B cell (primary cell): ENCODE results near the gene UBR3. TPM values are rescaled to one million over a fixed set of nuclear protein-coding genes. Genes with fewer than 3 reads are reported as not detected.
A peak's percentile ranks its signal among the peaks of the same experiment; 100 is the strongest.

Experiments
- ATAC-seq: fragments of 200-7000 bp; cut with Tn5 transposase; one replicate; pipeline ENCODE4 v1.10.0; 2021; ENCODE audit warnings: low read depth, mild to moderate bottlenecking, moderate number of reproducible peaks, moderate library complexity
- CTCF ChIA-PET: fragments of 350-600 bp; sonication (Branson Sonifier 250); formaldehyde crosslinking; loops from one replicate; lab custom pipeline; 2021; ENCODE audit warnings: antibody characterized with exemption, inconsistent platforms; lab: Charles Lee
- POLR2A ChIA-PET: fragments of 350-600 bp; sonication (Branson Sonifier 250); formaldehyde crosslinking; loops from one replicate; lab custom pipeline; 2021; ENCODE audit warnings: antibody characterized with exemption; lab: Charles Lee
- DNase-seq: peaks from one replicate; pipeline ENCODE4 v3.0.0; 2013
- H2AFZ ChIP-seq: 2 replicates; pipeline ENCODE4 v1.6.1; 2012; ENCODE audit warnings: mild to moderate bottlenecking, low read depth, low read length; ENCODE audit not compliant: insufficient read depth, poor library complexity, severe bottlenecking
- H3K27ac ChIP-seq, 2 donors: 1 replicate in 1 of 2; 2 replicates in 1 of 2; pipeline ENCODE4 v1.5.1; 2012 to 2013; ENCODE audit warnings: low read length in 2 of 2, mild to moderate bottlenecking in 2 of 2, moderate library complexity in 1 of 2
- H3K27me3 ChIP-seq, 4 experiments: fragments of 200-600 bp in 1 of 4; sonication (generic) in 1 of 4; replicated peaks in 1 of 4; 1 replicate in 2 of 4; 2 replicates in 2 of 4; pipeline versions ENCODE4 v1.6.1 to v1.7.0; 2013 to 2016; ENCODE audit warnings: low read length in 3 of 4, mild to moderate bottlenecking in 2 of 4, mixed read lengths in 1 of 4, moderate library complexity in 1 of 4; ENCODE audit not compliant: insufficient read depth in 4 of 4, control insufficient read depth in 3 of 4; ENCODE audit errors: control extremely low read depth in 1 of 4
- H3K36me3 ChIP-seq, 2 experiments: replicated peaks in 1 of 2; 1 replicate in 1 of 2; 2 replicates in 1 of 2; pipeline versions ENCODE4 v1.6.1 to v1.7.1; 2013; ENCODE audit warnings: low read length in 1 of 2; ENCODE audit not compliant: insufficient read depth in 2 of 2, control insufficient read depth in 1 of 2; ENCODE audit errors: control extremely low read depth in 1 of 2, extremely low read depth in 1 of 2
- H3K4me1 ChIP-seq, 2 donors: fragments of 200-600 bp in 1 of 2; sonication (generic) in 1 of 2; 1 replicate in 1 of 2; 2 replicates in 1 of 2; pipeline versions ENCODE4 v1.5.1 to v1.6.1; 2013 to 2017; ENCODE audit warnings: low read length in 2 of 2; ENCODE audit not compliant: control insufficient read depth in 2 of 2, insufficient read depth in 2 of 2
- H3K4me2 ChIP-seq: replicated peaks from 2 replicates; pipeline ENCODE3; 2012; ENCODE audit warnings: mild to moderate bottlenecking, low read depth, low read length; ENCODE audit not compliant: poor library complexity, severe bottlenecking
- H3K4me3 ChIP-seq, 5 experiments: fragments of 200-600 bp in 1 of 5; sonication (generic) in 1 of 5; 1 replicate in 3 of 5; 2 replicates in 2 of 5; pipeline versions ENCODE4 v1.5.1 to v1.7.0; 2011 to 2016; ENCODE audit warnings: low read length in 4 of 5, mild to moderate bottlenecking in 4 of 5, low read depth in 2 of 5, control low read depth in 1 of 5, moderate library complexity in 1 of 5; ENCODE audit not compliant: insufficient read depth in 1 of 5; ENCODE audit errors: control extremely low read depth in 1 of 5, extremely low read depth in 1 of 5
- H3K79me2 ChIP-seq: fragments of 200-600 bp; sonication (generic); one replicate; pipeline ENCODE4 v1.6.0; 2016; ENCODE audit warnings: low read length; ENCODE audit not compliant: control insufficient read depth, insufficient read depth
- H3K9ac ChIP-seq: fragments of 200-600 bp; sonication (generic); 2 replicates; pipeline ENCODE4 v1.6.1; 2017; ENCODE audit warnings: mild to moderate bottlenecking, low read length, moderate library complexity
- H3K9me3 ChIP-seq, 3 donors: one replicate each; pipeline versions ENCODE4 v1.6.1 to v1.7.1; 2013; ENCODE audit warnings: low read length in 2 of 3; ENCODE audit not compliant: control insufficient read depth in 2 of 3, insufficient read depth in 1 of 3; ENCODE audit errors: control extremely low read depth in 1 of 3
- H4K20me1 ChIP-seq: 2 replicates; pipeline ENCODE4 v1.6.0; 2012; ENCODE audit warnings: mild to moderate bottlenecking, low read length; ENCODE audit not compliant: insufficient read depth, control insufficient read depth, poor library complexity, severe bottlenecking
- H3K27ac Mint-ChIP-seq: one replicate; pipeline ENCODE4 v1.8.0; 2021; ENCODE audit warnings: mixed read lengths
- H3K27me3 Mint-ChIP-seq: one replicate; pipeline ENCODE4 v1.8.0; 2021; ENCODE audit warnings: mixed read lengths
- H3K4me1 Mint-ChIP-seq: one replicate; pipeline ENCODE4 v1.8.0; 2021; ENCODE audit warnings: mixed read lengths
- H3K4me3 Mint-ChIP-seq: one replicate; pipeline ENCODE4 v1.8.0; 2021; ENCODE audit warnings: mixed read lengths
- H3K9me3 Mint-ChIP-seq: one replicate; pipeline ENCODE4 v1.8.0; 2022; ENCODE audit warnings: mixed read lengths; ENCODE audit not compliant: insufficient read depth
- EZH2 ChIP-seq: IDR thresholded peaks from 2 replicates; pipeline ENCODE4 v1.6.1; 2012; ENCODE audit warnings: borderline replicate concordance, low read depth, mild to moderate bottlenecking, moderate library complexity, low read length; ENCODE audit not compliant: insufficient read depth, poor library complexity, severe bottlenecking
- WGBS: methylation state at CpG from one replicate; pipeline ENCODE4 v1.1.5; 2013; ENCODE audit warnings: missing lambda C conversion rate; ENCODE audit not compliant: insufficient coverage; 5-methylcytosine and 5-hydroxymethylcytosine counted together
- intact Hi-C: fragments of 100-400 bp; cut with micrococcal nuclease; formaldehyde crosslinking; loops from one replicate; pipeline ENCODE4 v1.10.0; 2022
- polyA plus RNA-seq: library from polyadenylated mRNA; depleted of rRNA; stranded (reverse); fragments of >200 nt; gene quantifications from 2 replicates; pipeline ENCODE4 v1.2.3, GENCODE V29; 2012
- total RNA-seq, 2 donors: library from RNA; stranded (reverse); fragments of 120-200 nt in 1 of 2; gene quantifications; 1 replicate in 1 of 2; 2 replicates in 1 of 2; pipeline versions ENCODE4 v1.2.3 to v1.2.4, GENCODE V29; 2013 to 2022
- TF ChIP-seq, protein P1 (sequence below): fragments of 200-600 bp; IDR thresholded peaks from one replicate; pipeline ENCODE4 v1.8.0; 2022; ENCODE audit warnings: antibody characterized with exemption, mild to moderate bottlenecking

Gene UBR3
- total and polyA plus RNA-seq, 2 donors (not counting 1 experiment from before 2014, with no cell fraction given): 5.9 to 58.1 TPM

DNA sequence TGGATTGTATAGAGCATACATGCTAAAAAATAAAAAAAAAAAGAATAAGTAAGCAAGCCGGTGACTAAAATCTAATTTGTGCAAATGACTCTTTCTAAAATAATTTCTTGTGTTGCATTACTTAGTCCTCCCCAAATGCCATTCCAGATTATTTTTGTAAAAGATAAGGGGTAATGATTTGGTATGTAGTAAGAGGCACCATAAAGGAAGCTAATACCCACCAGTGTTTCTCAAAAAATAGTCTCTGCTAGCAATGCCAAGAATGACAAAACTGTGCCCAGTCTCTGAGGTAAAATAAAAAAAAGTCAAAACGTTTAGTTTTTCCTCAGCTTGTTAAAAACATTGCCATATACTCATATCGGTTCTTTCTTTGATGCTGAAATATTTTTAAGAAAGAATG, 5.2 kb upstream of the UBR3 start:
- POLR2A ChIA-PET: no interaction called here
- Histone ChIP-seq H3K4me2 (no peak overlapping the region), H3K79me2 (peaks cover 50% of the 10 kb centered on the region), H3K36me3 (peaks cover 4 to 21% of the 10 kb centered on the region in 2 experiments), H2AFZ (no peak overlapping the region), H3K4me3 (no peak overlapping the region), H4K20me1 (peaks cover 10% of the 10 kb centered on the region), H3K27ac (no peak overlapping the region), H3K9me3 (no peaks in the 10 kb centered on the region), H3K27me3 (no peaks in the 10 kb centered on the region), H3K9ac (no peak overlapping the region), H3K4me1 (peaks cover 18 to 23% of the 10 kb centered on the region in 2 donors)
- H3K27ac Mint-ChIP-seq: no peak overlapping the region
- DNase-seq (no peak), ATAC-seq (no peak)
- no peak for TF ChIP-seq EZH2
- TF ChIP-seq, protein P1, sequence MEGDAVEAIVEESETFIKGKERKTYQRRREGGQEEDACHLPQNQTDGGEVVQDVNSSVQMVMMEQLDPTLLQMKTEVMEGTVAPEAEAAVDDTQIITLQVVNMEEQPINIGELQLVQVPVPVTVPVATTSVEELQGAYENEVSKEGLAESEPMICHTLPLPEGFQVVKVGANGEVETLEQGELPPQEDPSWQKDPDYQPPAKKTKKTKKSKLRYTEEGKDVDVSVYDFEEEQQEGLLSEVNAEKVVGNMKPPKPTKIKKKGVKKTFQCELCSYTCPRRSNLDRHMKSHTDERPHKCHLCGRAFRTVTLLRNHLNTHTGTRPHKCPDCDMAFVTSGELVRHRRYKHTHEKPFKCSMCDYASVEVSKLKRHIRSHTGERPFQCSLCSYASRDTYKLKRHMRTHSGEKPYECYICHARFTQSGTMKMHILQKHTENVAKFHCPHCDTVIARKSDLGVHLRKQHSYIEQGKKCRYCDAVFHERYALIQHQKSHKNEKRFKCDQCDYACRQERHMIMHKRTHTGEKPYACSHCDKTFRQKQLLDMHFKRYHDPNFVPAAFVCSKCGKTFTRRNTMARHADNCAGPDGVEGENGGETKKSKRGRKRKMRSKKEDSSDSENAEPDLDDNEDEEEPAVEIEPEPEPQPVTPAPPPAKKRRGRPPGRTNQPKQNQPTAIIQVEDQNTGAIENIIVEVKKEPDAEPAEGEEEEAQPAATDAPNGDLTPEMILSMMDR: no peak
- no CpG with 5 or more reads among the region's 3 CpGs for WGBS
- intact Hi-C loops: no loop called here
- H3K9me3 Mint-ChIP-seq: no peaks in the 10 kb centered on the region
- H3K4me1 Mint-ChIP-seq: peaks cover 32% of the 10 kb centered on the region
- CTCF ChIA-PET: interaction anchor here (0.7 kb wide), 1 partner anchor 1536 kb away, joined by 3 read pairs; no protein-coding TSS in a partner anchor
- H3K4me3 Mint-ChIP-seq: no peak overlapping the region
- H3K27me3 Mint-ChIP-seq: no peaks in the 10 kb centered on the region

DNA sequence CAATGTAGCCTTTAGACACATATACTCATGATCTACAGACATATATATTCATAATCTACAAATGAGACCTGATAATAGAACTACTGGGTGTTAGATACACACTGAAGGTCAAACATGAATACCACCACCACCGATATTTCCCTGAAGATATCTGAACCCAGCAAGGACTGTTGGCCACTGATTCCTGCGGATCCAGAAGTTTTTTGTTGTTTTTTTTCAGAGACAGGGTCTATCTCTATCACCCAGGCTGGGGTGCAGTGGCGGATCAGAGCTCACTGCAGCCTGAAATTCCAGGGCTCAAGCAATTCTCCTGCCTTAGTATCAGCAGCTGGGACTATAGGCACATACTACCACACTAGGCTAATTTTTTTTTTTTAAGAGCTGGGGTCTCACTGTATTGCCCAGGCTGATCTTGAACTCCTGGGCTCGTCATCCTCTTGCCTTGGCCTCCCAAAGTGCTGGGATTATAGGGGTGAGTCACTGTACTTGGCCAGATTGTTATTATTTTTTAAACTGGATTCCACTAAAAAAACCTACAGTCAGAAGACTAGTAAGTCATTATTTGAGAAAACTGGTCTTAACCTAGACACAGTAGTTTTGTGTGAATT, 4.4 kb upstream of the UBR3 start:
- Histone ChIP-seq H3K9ac (no peak overlapping the region), H2AFZ (no peak overlapping the region), H3K4me1 (peaks cover 18 to 25% of the 10 kb centered on the region in 2 donors), H4K20me1 (peaks cover 10% of the 10 kb centered on the region), H3K4me2 (peak overlapping the region; percentile 95), H3K9me3 (no peaks in the 10 kb centered on the region), H3K27me3 (no peaks in the 10 kb centered on the region), H3K4me3 (no peak overlapping the region), H3K79me2 (peaks cover 52% of the 10 kb centered on the region), H3K27ac (no peak overlapping the region), H3K36me3 (peaks cover 4 to 19% of the 10 kb centered on the region in 2 experiments)
- ChIA-PET CTCF (interaction anchor here (0.9 to 1.4 kb wide), 2 partner anchors 11 to 14 kb away, joined by 3 read pairs; no protein-coding TSS in a partner anchor), POLR2A (no interaction called here)
- TF ChIP-seq, protein P1: no peak
- no peak for TF ChIP-seq EZH2
- Mint-ChIP-seq H3K27me3 (no peaks in the 10 kb centered on the region), H3K4me1 (peaks cover 35% of the 10 kb centered on the region), H3K9me3 (no peaks in the 10 kb centered on the region), H3K27ac (no peak overlapping the region), H3K4me3 (peak overlapping the region; percentile 70)
- DNase-seq (no peak), ATAC-seq (no peak)
- WGBS: 100% methylated on average over 1 of the region's 4 CpGs
- intact Hi-C loops: no loop called here
